GM13977 (cell line): ENCODE measurements around the gene SNTG2.

ENCODE experiments used
- DNase-seq: peaks from one replicate; pipeline ENCODE4 v3.0.0; 2012; ENCODE audit warnings: low spot score
- CTCF ChIP-seq: IDR thresholded peaks from 2 replicates; pipeline ENCODE4 v1.5.1; 2012; ENCODE audit warnings: mild to moderate bottlenecking, control low read depth; ENCODE audit not compliant: insufficient read depth; ENCODE audit errors: extremely low read depth, missing control alignments
- in situ Hi-C: fragments of 300-500 bp; cut with MboI; formaldehyde crosslinking; loops from one replicate; pipeline ENCODE4 v1.12.0; 2022; ENCODE audit warnings: low sequenced_read_pairs, low pct_unique_long_range_greater_than_20kb, mixed read lengths, inconsistent platforms; ENCODE audit not compliant: unreplicated experiment

Gene SNTG2

GRCh38 chr2:1020206-1020605 is 69.6 kb downstream of the SNTG2 start:
- TF ChIP-seq CTCF, result no peak
- DNase-seq, result no peak
- in situ Hi-C loops, result no loop called here

- no peak for DNase-seq
- in situ Hi-C loops, result no loop called here
- TF ChIP-seq CTCF, result no peak
These were observed 71.5 kb downstream of the SNTG2 start for GRCh38 chr2:1022178-1022577.

GRCh38 chr2:1024981-1025380 is 74.3 kb downstream of the SNTG2 start:
- no peak for TF ChIP-seq CTCF
- DNase-seq, result no peak
- in situ Hi-C loops, result no loop called here

GRCh38 chr2:1026141-1026540 is 75.5 kb downstream of the SNTG2 start:
- no peak for DNase-seq
- in situ Hi-C loops, result no loop called here
- no peak for TF ChIP-seq CTCF

GRCh38 chr2:1028831-1029230 is 78.2 kb downstream of the SNTG2 start:
- in situ Hi-C loops, result no loop called here
- DNase-seq, result no peak
- TF ChIP-seq CTCF, result no peak

- TF ChIP-seq CTCF, result no peak
- in situ Hi-C loops, result no loop called here
- DNase-seq, result no peak
These were observed 81.4 kb downstream of the SNTG2 start for GRCh38 chr2:1032030-1032429.

- DNase-seq, result no peak
- no peak for TF ChIP-seq CTCF
- in situ Hi-C loops, result no loop called here
These were observed 82.4 kb downstream of the SNTG2 start for GRCh38 chr2:1033069-1033468.
